A673 (cell line): Measurements from ENCODE around the gene OXGR1. TPM values are rescaled to one million over a fixed set of nuclear protein-coding genes. Genes with fewer than 3 reads are reported as not detected.
"Not testable (repeated sequence)": the region's sequence is repeated elsewhere in the genome, so short reads cannot be mapped to it uniquely, and the experiment has no call there.

Source experiments
- BruUV-seq: library from RNA; stranded (reverse); fragments of 400-500 nt; replicated peaks from 2 replicates; lab custom pipeline; 2021; lab: Mats Ljungman, UMichigan
- CTCF ChIA-PET: fragments of 300-600 bp; sonication (Branson Sonifier 250); formaldehyde crosslinking; loops from one replicate; lab custom pipeline; 2022; ENCODE audit warnings: antibody characterized with exemption; lab: Charles Lee
- POLR2A ChIA-PET: fragments of 300-600 bp; sonication (Branson Sonifier 250); formaldehyde crosslinking; loops from one replicate; lab custom pipeline; 2022; ENCODE audit warnings: antibody characterized with exemption; ENCODE audit not compliant: low non-redundant PET; lab: Charles Lee
- DNase-seq: peaks from one replicate; pipeline ENCODE4 v3.0.0-alpha.2; 2015; ENCODE audit warnings: low spot score
- H3K27ac ChIP-seq: fragments of 200-600 bp; sonication (generic); 2 replicates; pipeline ENCODE4 v1.5.1; 2016; ENCODE audit warnings: mixed run types, low read depth, mild to moderate bottlenecking, mixed read lengths, antibody characterized with exemption, low read length; ENCODE audit not compliant: poor library complexity, severe bottlenecking
- H3K27me3 ChIP-seq: fragments of 200-600 bp; sonication (generic); replicated peaks from 2 replicates; pipeline ENCODE4 v1.6.1; 2017; ENCODE audit warnings: mixed run types, low read depth, mild to moderate bottlenecking, mixed read lengths, antibody characterized with exemption, low read length; ENCODE audit not compliant: insufficient read depth, poor library complexity
- H3K36me3 ChIP-seq: fragments of 200-600 bp; sonication (generic); 2 replicates; pipeline ENCODE4 v1.6.1; 2016; ENCODE audit warnings: mixed run types, mild to moderate bottlenecking, mixed read lengths, antibody characterized with exemption, low read length; ENCODE audit not compliant: insufficient read depth, poor library complexity, severe bottlenecking
- H3K4me1 ChIP-seq: fragments of 200-600 bp; sonication (generic); 2 replicates; pipeline ENCODE4 v1.6.1; 2017; ENCODE audit warnings: mixed run types, mild to moderate bottlenecking, mixed read lengths, antibody characterized with exemption, low read length; ENCODE audit not compliant: insufficient read depth, poor library complexity, severe bottlenecking
- H3K4me3 ChIP-seq: fragments of 200-600 bp; sonication (generic); 2 replicates; pipeline ENCODE4 v1.5.1; 2016; ENCODE audit warnings: low read depth, mixed run types, mild to moderate bottlenecking, mixed read lengths, low read length; ENCODE audit not compliant: poor library complexity, severe bottlenecking
- H3K9me3 ChIP-seq: fragments of 200-600 bp; sonication (generic); 2 replicates; pipeline ENCODE4 v1.6.1; 2016; ENCODE audit warnings: mixed run types, low read depth, mild to moderate bottlenecking, mixed read lengths, antibody characterized with exemption, low read length; ENCODE audit not compliant: poor library complexity, severe bottlenecking
- CTCF ChIP-seq: fragments of 300-800, 200-600 bp; sonication (generic); conservative IDR thresholded peaks from 2 replicates; pipeline ENCODE4 v1.5.1; 2017; ENCODE audit warnings: low read depth, mild to moderate bottlenecking, antibody characterized with exemption, low read length, moderate library complexity, mixed read lengths
- EZH2 ChIP-seq: fragments of 200-600 bp; sonication (generic); IDR thresholded peaks from 2 replicates; pipeline ENCODE4 v1.6.1; 2017; ENCODE audit warnings: borderline replicate concordance, low read depth, mild to moderate bottlenecking, mixed read lengths, antibody characterized with exemption, low read length; ENCODE audit not compliant: poor library complexity, severe bottlenecking
- intact Hi-C: fragments of 100-400 bp; cut with micrococcal nuclease; formaldehyde crosslinking; loops from one replicate; pipeline ENCODE4 v1.10.0; 2022; ENCODE audit not compliant: unreplicated experiment
- total RNA-seq: library from RNA; stranded (reverse); gene quantifications from 2 replicates; pipeline ENCODE4 v1.2.3, GENCODE V29; 2021

The OXGR1 gene
- total RNA-seq, 1 experiment from 2014 or later: not detected

- H3K27me3 ChIP-seq: peaks cover 29% of the 10 kb centered on the region
- intact Hi-C loops: no loop called here
- ChIA-PET POLR2A (no interaction called here), CTCF (interaction anchor here (0.6 kb wide), 2 partner anchors 16 to 1223 kb away, joined by 4 to 7 read pairs; no protein-coding TSS in a partner anchor)
- H3K4me1 ChIP-seq: no peaks in the 10 kb centered on the region
- no peak overlapping the region for H3K4me3 ChIP-seq
- BruUV-seq: no TSS peak
- no peaks in the 10 kb centered on the region for H3K36me3 ChIP-seq
- peak; percentile 20 for DNase-seq
- H3K9me3 ChIP-seq: no peaks in the 10 kb centered on the region
- TF ChIP-seq EZH2 (no peak), CTCF (peak; percentile 39; the same call in 1 of the 2 replicates)
- no peak overlapping the region for H3K27ac ChIP-seq
Measured at GRCh38 chr13:96984051-96984508, 10.2 kb downstream of the OXGR1 start.

DNA sequence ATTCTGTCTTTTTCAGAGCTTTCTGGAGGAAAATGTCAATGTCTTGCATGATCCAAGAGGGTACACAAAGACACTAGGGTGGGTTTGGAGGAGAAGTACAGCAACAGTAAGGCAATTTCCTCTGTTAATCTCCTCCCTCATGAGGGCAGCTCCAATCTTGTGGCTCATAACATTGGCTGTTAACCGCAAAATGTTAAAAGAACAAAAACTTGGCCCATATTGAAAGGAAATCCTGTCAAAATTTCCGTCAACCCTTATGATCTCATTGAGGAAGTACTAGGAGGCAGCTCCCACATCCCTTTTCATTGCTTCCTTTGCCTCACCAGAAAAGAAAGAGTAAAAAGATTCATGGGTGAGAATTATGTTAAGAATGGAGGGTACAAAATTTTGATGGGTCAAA, 11.6 kb downstream of the OXGR1 start:
- Histone ChIP-seq H3K9me3 (no peaks in the 10 kb centered on the region), H3K4me3 (no peak overlapping the region), H3K27me3 (peaks cover 21% of the 10 kb centered on the region), H3K27ac (no peak overlapping the region), H3K4me1 (no peaks in the 10 kb centered on the region), H3K36me3 (no peaks in the 10 kb centered on the region)
- ChIA-PET CTCF (interaction anchor here (1.2 kb wide), 1 partner anchor 15 kb away, joined by 3 read pairs; no protein-coding TSS in a partner anchor), POLR2A (no interaction called here)
- no peak for TF ChIP-seq EZH2
- no peak for TF ChIP-seq CTCF
- BruUV-seq: no TSS peak
- no peak for DNase-seq
- intact Hi-C loops: no loop called here

DNA sequence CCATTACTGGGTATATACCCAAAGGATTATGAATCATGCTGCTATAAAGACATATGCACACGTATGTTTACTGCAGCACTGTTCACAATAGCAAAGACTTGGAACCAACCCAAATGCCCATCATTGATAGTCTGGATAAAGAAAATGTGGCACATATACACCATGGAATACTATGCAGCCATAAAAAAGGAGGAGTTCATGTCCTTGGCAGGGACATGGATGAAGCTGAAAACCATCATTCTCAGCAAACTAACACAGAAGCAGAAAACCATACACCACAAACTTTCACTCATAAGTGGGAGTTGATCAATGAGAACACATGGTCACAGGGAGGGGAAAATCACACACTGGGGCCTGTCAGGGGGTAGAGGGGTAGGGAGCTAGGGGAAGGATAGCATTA, 14.4 kb downstream of the OXGR1 start:
- H3K27ac ChIP-seq, DNase-seq, H3K36me3 ChIP-seq, CTCF ChIA-PET, BruUV-seq, H3K9me3 ChIP-seq, H3K4me1 ChIP-seq, POLR2A ChIA-PET, H3K4me3 ChIP-seq, intact Hi-C loops: not testable (repeated sequence)
- H3K27me3 ChIP-seq: peaks cover 13% of the 10 kb centered on the region

DNA sequence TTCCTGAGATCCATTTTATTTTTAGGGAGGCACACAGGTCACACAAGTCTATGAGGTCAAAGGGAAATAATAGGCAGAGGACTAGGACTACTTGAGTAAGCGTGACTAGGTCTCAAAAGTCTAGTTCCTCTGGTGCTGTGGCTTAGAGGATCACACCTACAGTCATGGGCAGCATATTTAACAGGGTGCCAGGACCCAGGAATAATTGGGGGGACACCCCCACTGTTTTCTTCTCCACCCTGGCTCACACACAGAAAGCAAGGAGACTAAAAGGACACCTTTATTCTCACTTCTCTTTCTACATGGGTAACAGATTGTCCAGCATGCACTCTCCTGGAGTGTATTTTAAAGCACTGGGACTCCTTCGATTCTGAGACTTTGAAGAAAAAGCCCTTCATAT, 26.2 kb downstream of the OXGR1 start:
- TF ChIP-seq CTCF: no peak
- TF ChIP-seq EZH2: no peak
- Histone ChIP-seq H3K36me3 (no peaks in the 10 kb centered on the region), H3K9me3 (peaks cover 30% of the 10 kb centered on the region), H3K4me1 (no peaks in the 10 kb centered on the region), H3K27ac (no peak overlapping the region), H3K4me3 (no peak overlapping the region), H3K27me3 (no peaks in the 10 kb centered on the region)
- no TSS peak for BruUV-seq
- no peak for DNase-seq
- intact Hi-C loops: no loop called here
- POLR2A ChIA-PET: no interaction called here
- CTCF ChIA-PET: interaction anchor here (0.6 to 0.7 kb wide), 3 partner anchors 14 to 948 kb away, joined by 3 to 7 read pairs (median 5); no protein-coding TSS in a partner anchor
